ENCODE results near the gene RBBP7. TPM values are rescaled to one million over a fixed set of nuclear protein-coding genes. Genes with fewer than 3 reads are reported as not detected.

The RBBP7 gene
- total and polyA plus RNA-seq, 10 of the 15 experiments (the other 5 are each of a cell fraction or from before 2014, with no cell fraction given): 95.3 to 277 (median 194) TPM

GRCh38 chrX:16918979-16919378 is 48.8 kb upstream of the RBBP7 start (continued):
- no peak for TF ChIP-seq PBX3 (IDR thresholded peaks at IDR 0.05; ENCODE audit: insufficient replicate concordance, low read depth, low read length)
- no peak for TF ChIP-seq CTCF (IDR thresholded peaks at IDR 0.05 in 2 of 3, conservative IDR thresholded peaks at IDR 0.05 in 1 of 3; ENCODE audit: control insufficient read depth in 2 of 3, extremely low read depth in 1 of 3, insufficient read depth in 1 of 3, low read depth in 3 of 3, low read length in 3 of 3)
- TF ChIP-seq FOXK2 (IDR thresholded peaks at IDR 0.05): no peak

DNA sequence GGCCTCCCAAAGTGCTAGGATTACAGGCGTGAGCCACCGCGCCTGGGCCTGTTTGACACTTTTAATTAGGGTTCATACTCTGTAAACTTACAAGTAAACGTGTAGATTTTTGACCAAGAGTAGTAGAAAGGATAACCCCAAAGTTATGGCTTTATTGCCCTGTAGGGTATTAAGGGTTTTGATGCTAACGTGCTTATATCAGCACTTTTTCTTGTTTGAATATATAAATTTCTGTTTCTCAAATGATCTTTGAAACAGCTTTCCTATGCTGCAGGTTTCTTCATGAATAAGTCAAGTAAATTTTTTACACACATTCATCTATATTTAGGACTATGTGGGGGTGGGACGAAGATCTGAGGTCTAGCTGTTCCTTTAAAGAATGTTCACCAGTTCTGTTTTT is 47.0 kb upstream of the RBBP7 start:
- Histone ChIP-seq H3K4me1 (ENCODE audit: control insufficient read depth, insufficient read depth, low read length) (no peaks in the 10 kb centered on the region), H3K4me2 (ENCODE audit: control insufficient read depth, insufficient read depth) (no peak overlapping the region), H2AFZ (ENCODE audit: control insufficient read depth, low read depth, low read length) (no peak overlapping the region), H3K9me3 (replicated peaks; ENCODE audit: control insufficient read depth, insufficient read depth, low read length) (no peaks in the 10 kb centered on the region), H3K4me3 (no peak overlapping the region), H4K20me1 (ENCODE audit: control insufficient read depth, insufficient read depth) (no peaks in the 10 kb centered on the region), H3K9ac (ENCODE audit: control insufficient read depth, insufficient read depth, low read length) (no peak overlapping the region), H3K27ac (ENCODE audit: control insufficient read depth, insufficient read depth) (no peak overlapping the region), H3K79me2 (ENCODE audit: control insufficient read depth, insufficient read depth, low read length) (no peaks in the 10 kb centered on the region), H3K27me3 (replicated peaks in 1 of 2; ENCODE audit: control insufficient read depth in 2 of 2, insufficient read depth in 2 of 2, low read length in 1 of 2) (no peaks in the 10 kb centered on the region), H3K36me3 (ENCODE audit: control insufficient read depth in 2 of 2, insufficient read depth in 2 of 2, low read length in 1 of 2) (no peaks in the 10 kb centered on the region)
- DNase-seq (ENCODE audit: low read depth, low spot score) (no peak), FAIRE-seq (no peak), ATAC-seq (no peak)
- SMC1A ChIA-PET (ENCODE audit: uncharacterized antibody, unreplicated experiment): interaction anchor here (0.7 to 1.3 kb wide), 5 partner anchors 13 to 153 kb away, joined by 3 to 6 read pairs (median 3); no protein-coding TSS in a partner anchor
- in situ Hi-C loops (cut with MboI) (no loop called here), intact Hi-C loops (cut with micrococcal nuclease; ENCODE audit: unreplicated experiment) (no loop called here)
- POLR2A ChIA-PET: no interaction called here
- 47% methylated on average over 6 of the region's 6 CpGs for WGBS (ENCODE audit: insufficient coverage, insufficient replicate concordance, low lambda C conversion rate, missing lambda C conversion rate)
- RAD21 ChIA-PET (ENCODE audit: unreplicated experiment): no interaction called here
- BruUV-seq (replicated peaks): no TSS peak
- TF ChIP-seq IKZF1 (conservative IDR thresholded peaks at IDR 0.05) (no peak), MYC (IDR thresholded peaks at IDR 0.05; ENCODE audit: insufficient read depth, insufficient read length, insufficient replicate concordance, low read length, severe bottlenecking) (no peak), SP1 (IDR thresholded peaks at IDR 0.05; ENCODE audit: low read depth, low read length) (no peak), HDGF (IDR thresholded peaks at IDR 0.05) (no peak), GABPA (IDR thresholded peaks at IDR 0.05; ENCODE audit: low read depth) (no peak), MYB (IDR thresholded peaks at IDR 0.05; ENCODE audit: borderline replicate concordance, low read depth, low read length) (no peak)
- CTCF ChIA-PET: interaction anchor here (0.6 to 1.3 kb wide), 3 partner anchors 10 to 130 kb away, joined by 3 to 5 read pairs (median 4); no protein-coding TSS in a partner anchor

All from GM12878 (cell line).